ENCODE results near the gene IGLL1.

IGLL1 gene

GRCh38 chr22:23531283-23531956 is 48.7 kb downstream of the IGLL1 start:
- H3K9ac ChIP-seq (ENCODE audit: low read length): no peak overlapping the region
- H3K4me3 ChIP-seq (ENCODE audit: low read length): no peak overlapping the region
- H3K9me3 ChIP-seq (ENCODE audit: control insufficient read depth, low read length): no peaks in the 10 kb centered on the region
- H3K27me3 ChIP-seq (replicated peaks; ENCODE audit: control insufficient read depth, insufficient read depth, low read length): peaks cover 40% of the 10 kb centered on the region
- no peak for DNase-seq (ENCODE audit: low read depth)
- no peaks in the 10 kb centered on the region for H3K4me1 ChIP-seq (ENCODE audit: control insufficient read depth, insufficient read depth, low read length)
- H3K36me3 ChIP-seq (ENCODE audit: control insufficient read depth, insufficient read depth, low read length, severe bottlenecking): no peaks in the 10 kb centered on the region

- H3K27me3 ChIP-seq (replicated peaks; ENCODE audit: control insufficient read depth, insufficient read depth, low read length): peaks cover 40% of the 10 kb centered on the region
- no peak for DNase-seq (ENCODE audit: low read depth)
- no peak overlapping the region for H3K9ac ChIP-seq (ENCODE audit: low read length)
- no peaks in the 10 kb centered on the region for H3K9me3 ChIP-seq (ENCODE audit: control insufficient read depth, low read length)
- no peaks in the 10 kb centered on the region for H3K4me1 ChIP-seq (ENCODE audit: control insufficient read depth, insufficient read depth, low read length)
- H3K36me3 ChIP-seq (ENCODE audit: control insufficient read depth, insufficient read depth, low read length, severe bottlenecking): no peaks in the 10 kb centered on the region
- H3K4me3 ChIP-seq (ENCODE audit: low read length): no peak overlapping the region
Observed at GRCh38 chr22:23530766-23531282, 49.3 kb downstream of the IGLL1 start.

- DNase-seq (ENCODE audit: low read depth): no peak
Observed at GRCh38 chr22:23530106-23530505, 50.0 kb downstream of the IGLL1 start.

GRCh38 chr22:23529166-23530103 is 50.7 kb downstream of the IGLL1 start:
- DNase-seq (ENCODE audit: low read depth): no peak
- H3K36me3 ChIP-seq (ENCODE audit: control insufficient read depth, insufficient read depth, low read length, severe bottlenecking): no peaks in the 10 kb centered on the region
- no peaks in the 10 kb centered on the region for H3K4me1 ChIP-seq (ENCODE audit: control insufficient read depth, insufficient read depth, low read length)
- H3K27me3 ChIP-seq (replicated peaks; ENCODE audit: control insufficient read depth, insufficient read depth, low read length): peaks cover 40% of the 10 kb centered on the region
- H3K9ac ChIP-seq (ENCODE audit: low read length): no peak overlapping the region
- no peaks in the 10 kb centered on the region for H3K9me3 ChIP-seq (ENCODE audit: control insufficient read depth, low read length)
- no peak overlapping the region for H3K4me3 ChIP-seq (ENCODE audit: low read length)

More at GRCh38 chr22:23530106-23530505, 50.0 kb downstream of the IGLL1 start:
- H3K27me3 ChIP-seq (replicated peaks; ENCODE audit: control insufficient read depth, insufficient read depth, low read length): peaks cover 40% of the 10 kb centered on the region
- no peaks in the 10 kb centered on the region for H3K9me3 ChIP-seq (ENCODE audit: control insufficient read depth, low read length)
- H3K4me1 ChIP-seq (ENCODE audit: control insufficient read depth, insufficient read depth, low read length): no peaks in the 10 kb centered on the region
- H3K36me3 ChIP-seq (ENCODE audit: control insufficient read depth, insufficient read depth, low read length, severe bottlenecking): no peaks in the 10 kb centered on the region
- H3K9ac ChIP-seq (ENCODE audit: low read length): no peak overlapping the region
- H3K4me3 ChIP-seq (ENCODE audit: low read length): no peak overlapping the region

GRCh38 chr22:23527971-23528740 is 51.9 kb downstream of the IGLL1 start:
- DNase-seq (ENCODE audit: low read depth): no peak
- Histone ChIP-seq H3K36me3 (ENCODE audit: control insufficient read depth, insufficient read depth, low read length, severe bottlenecking) (no peaks in the 10 kb centered on the region), H3K9me3 (ENCODE audit: control insufficient read depth, low read length) (no peaks in the 10 kb centered on the region), H3K4me3 (ENCODE audit: low read length) (no peak overlapping the region), H3K27me3 (replicated peaks; ENCODE audit: control insufficient read depth, insufficient read depth, low read length) (peaks cover 37% of the 10 kb centered on the region), H3K4me1 (ENCODE audit: control insufficient read depth, insufficient read depth, low read length) (no peaks in the 10 kb centered on the region), H3K9ac (ENCODE audit: low read length) (no peak overlapping the region)

GRCh38 chr22:23526596-23527316 is 53.3 kb downstream of the IGLL1 start:
- Histone ChIP-seq H3K27me3 (replicated peaks; ENCODE audit: control insufficient read depth, insufficient read depth, low read length) (peaks cover 28% of the 10 kb centered on the region), H3K9me3 (ENCODE audit: control insufficient read depth, low read length) (no peaks in the 10 kb centered on the region), H3K9ac (ENCODE audit: low read length) (no peak overlapping the region), H3K4me3 (ENCODE audit: low read length) (no peak overlapping the region), H3K4me1 (ENCODE audit: control insufficient read depth, insufficient read depth, low read length) (no peaks in the 10 kb centered on the region), H3K36me3 (ENCODE audit: control insufficient read depth, insufficient read depth, low read length, severe bottlenecking) (no peaks in the 10 kb centered on the region)
- DNase-seq (ENCODE audit: low read depth): no peak

- Histone ChIP-seq H3K27me3 (replicated peaks; ENCODE audit: control insufficient read depth, insufficient read depth, low read length) (peaks cover 18% of the 10 kb centered on the region), H3K9me3 (ENCODE audit: control insufficient read depth, low read length) (no peaks in the 10 kb centered on the region), H3K4me3 (ENCODE audit: low read length) (no peak overlapping the region), H3K9ac (ENCODE audit: low read length) (no peak overlapping the region), H3K4me1 (ENCODE audit: control insufficient read depth, insufficient read depth, low read length) (peaks cover 9% of the 10 kb centered on the region), H3K36me3 (ENCODE audit: control insufficient read depth, insufficient read depth, low read length, severe bottlenecking) (no peaks in the 10 kb centered on the region)
- no peak for DNase-seq (ENCODE audit: low read depth)
Observed at GRCh38 chr22:23525510-23525909, 54.6 kb downstream of the IGLL1 start.

GRCh38 chr22:23524226-23524625 is 55.9 kb downstream of the IGLL1 start:
- DNase-seq (ENCODE audit: low read depth): no peak
- H3K9me3 ChIP-seq (ENCODE audit: control insufficient read depth, low read length): no peaks in the 10 kb centered on the region
- peaks cover 7% of the 10 kb centered on the region for H3K27me3 ChIP-seq (replicated peaks; ENCODE audit: control insufficient read depth, insufficient read depth, low read length)
- no peak overlapping the region for H3K9ac ChIP-seq (ENCODE audit: low read length)
- H3K36me3 ChIP-seq (ENCODE audit: control insufficient read depth, insufficient read depth, low read length, severe bottlenecking): no peaks in the 10 kb centered on the region
- H3K4me3 ChIP-seq (ENCODE audit: low read length): no peak overlapping the region
- H3K4me1 ChIP-seq (ENCODE audit: control insufficient read depth, insufficient read depth, low read length): peaks cover 9% of the 10 kb centered on the region

- Histone ChIP-seq H3K4me3 (ENCODE audit: low read length) (no peak overlapping the region), H3K27me3 (replicated peaks; ENCODE audit: control insufficient read depth, insufficient read depth, low read length) (peaks cover 2% of the 10 kb centered on the region), H3K4me1 (ENCODE audit: control insufficient read depth, insufficient read depth, low read length) (peaks cover 9% of the 10 kb centered on the region), H3K9me3 (ENCODE audit: control insufficient read depth, low read length) (no peaks in the 10 kb centered on the region), H3K9ac (ENCODE audit: low read length) (no peak overlapping the region), H3K36me3 (ENCODE audit: control insufficient read depth, insufficient read depth, low read length, severe bottlenecking) (no peaks in the 10 kb centered on the region)
- DNase-seq (ENCODE audit: low read depth): no peak
Observed at GRCh38 chr22:23523713-23524112, 56.4 kb downstream of the IGLL1 start.

Data from adipocyte (in vitro differentiated cells).